ENCODE data around the gene CFAP299.
"Not testable (repeated sequence)": the region's sequence is repeated elsewhere in the genome, so short reads cannot be mapped to it uniquely, and the experiment has no call there.

CFAP299 gene

GRCh38 chr4:80331693-80332092 lies 3.8 kb upstream of the CFAP299 start:
- no peak for DNase-seq (ENCODE audit: low read depth)

- DNase-seq (ENCODE audit: low read depth), result peak; percentile 8
Measured at GRCh38 chr4:80333121-80333520, 2.4 kb upstream of the CFAP299 start.

- DNase-seq (ENCODE audit: low read depth), result no peak
Measured at GRCh38 chr4:80334568-80334967, 962 bp upstream of the CFAP299 start.

GRCh38 chr4:80335226-80335553 lies 340 bp upstream of the CFAP299 start:
- no peak for DNase-seq (ENCODE audit: low read depth)

GRCh38 chr4:80336582-80336981 lies 1.1 kb downstream of the CFAP299 start:
- DNase-seq (ENCODE audit: low read depth), result peak; percentile 21

GRCh38 chr4:80340036-80340435 lies 4.5 kb downstream of the CFAP299 start:
- peak; percentile 7 for DNase-seq (ENCODE audit: low read depth)

- DNase-seq (ENCODE audit: low read depth), result not testable (repeated sequence)
Measured at GRCh38 chr4:80342684-80343083, 7.2 kb downstream of the CFAP299 start.

GRCh38 chr4:80343887-80344286 lies 8.4 kb downstream of the CFAP299 start:
- no peak for DNase-seq (ENCODE audit: low read depth)

GRCh38 chr4:80360084-80360483 lies 24.6 kb downstream of the CFAP299 start:
- no peak for DNase-seq (ENCODE audit: low read depth)

GRCh38 chr4:80360900-80361299 lies 25.4 kb downstream of the CFAP299 start:
- DNase-seq (ENCODE audit: low read depth), result peak; percentile 2

GRCh38 chr4:80361329-80361900 lies 25.9 kb downstream of the CFAP299 start:
- peak; percentile 10 for DNase-seq (ENCODE audit: low read depth)

GRCh38 chr4:80362578-80363181 lies 27.1 kb downstream of the CFAP299 start:
- peak; percentile 32 for DNase-seq (ENCODE audit: low read depth)

- DNase-seq (ENCODE audit: low read depth), result peak; percentile 74
Measured at GRCh38 chr4:80365928-80366327, 30.4 kb downstream of the CFAP299 start.

GRCh38 chr4:80367737-80368136 lies 32.2 kb downstream of the CFAP299 start:
- peak; percentile 31 for DNase-seq (ENCODE audit: low read depth)

GRCh38 chr4:80370635-80371034 lies 35.1 kb downstream of the CFAP299 start:
- DNase-seq (ENCODE audit: low read depth), result no peak

- no peak for DNase-seq (ENCODE audit: low read depth)
Measured at GRCh38 chr4:80371046-80371445, 35.5 kb downstream of the CFAP299 start.

GRCh38 chr4:80374180-80374579 lies 38.6 kb downstream of the CFAP299 start:
- DNase-seq (ENCODE audit: low read depth), result no peak

GRCh38 chr4:80382090-80382832 lies 46.7 kb downstream of the CFAP299 start:
- DNase-seq (ENCODE audit: low read depth), result no peak

GRCh38 chr4:80385397-80386280 lies 50.1 kb downstream of the CFAP299 start:
- no peak for DNase-seq (ENCODE audit: low read depth)

- DNase-seq (ENCODE audit: low read depth), result no peak
Measured at GRCh38 chr4:80386281-80386886, 50.9 kb downstream of the CFAP299 start.

- DNase-seq (ENCODE audit: low read depth), result no peak
Measured at GRCh38 chr4:80387390-80388283, 52.1 kb downstream of the CFAP299 start.

All from fibroblast of gingiva (primary cell).